OCI-LY1 (cell line): ENCODE results near the gene WDR20.

Source experiments
- CTCF ChIP-seq: fragments of 200-600 bp; sonication (generic), shearing (Covaris generic); IDR thresholded peaks from 2 replicates; pipeline ENCODE4 v1.5.1; 2017; ENCODE audit warnings: mild to moderate bottlenecking, antibody characterized with exemption, low read length, moderate library complexity, mixed read lengths
- EZH2 ChIP-seq: fragments of 200-600 bp; sonication (generic), shearing (Covaris generic); IDR thresholded peaks from 2 replicates; pipeline ENCODE4 v1.8.0; 2017; ENCODE audit warnings: borderline replicate concordance, mixed run types, mild to moderate bottlenecking, antibody characterized with exemption, low read length, moderate library complexity, mixed read lengths

DNA sequence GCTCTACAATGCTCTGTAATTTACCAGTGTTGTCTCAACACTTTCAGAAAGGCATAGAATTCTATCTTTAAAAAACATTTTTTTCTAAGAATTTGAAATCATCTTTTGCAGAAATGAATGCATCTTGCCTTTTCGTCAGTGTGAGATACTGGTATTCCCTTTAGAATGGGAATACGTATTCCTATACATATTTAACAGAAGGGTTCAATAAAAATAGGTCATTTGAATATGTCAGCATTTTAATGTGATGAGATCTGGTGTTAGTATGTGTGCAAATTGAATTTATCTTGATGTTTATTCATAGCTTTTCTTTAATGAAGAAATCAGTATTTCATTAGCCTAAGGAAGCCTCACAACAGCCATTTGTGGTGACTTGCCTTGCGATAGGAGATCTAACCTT is 44.2 kb downstream of the WDR20 start:
- TF ChIP-seq CTCF, result no peak
- no peak for TF ChIP-seq EZH2
